ENCODE results near the gene ASGR1.

GRCh38 chr17:7147772-7148171 lies 31.4 kb downstream of the ASGR1 start:
- TF ChIP-seq CTCF (IDR thresholded peaks at IDR 0.05), result no peak
- TF ChIP-seq POLR2AphosphoS5 (IDR thresholded peaks at IDR 0.05; ENCODE audit: low read depth, low read length), result no peak
- no peak for TF ChIP-seq REST (IDR thresholded peaks at IDR 0.05; ENCODE audit: insufficient read depth in 1 of 2, low read depth in 2 of 2, low read length in 1 of 2)
- no peak for TF ChIP-seq SIN3A (IDR thresholded peaks at IDR 0.05; ENCODE audit: borderline replicate concordance, insufficient read depth, low read depth, low read length)
